Measurements from ENCODE around the gene MTMR11. TPM values are rescaled to one million over a fixed set of nuclear protein-coding genes. Genes with fewer than 3 reads are reported as not detected.

Gene MTMR11
- total and polyA plus RNA-seq, 2 of the 13 experiments (the other 11 are each of a cell fraction or from before 2014, with no cell fraction given), result 0.49 to 2.8 TPM

GRCh38 chr1:149915429-149916192 is 21.1 kb downstream of the MTMR11 start:
- WGBS (ENCODE audit: low lambda C conversion rate), result 80% methylated on average over 11 of the region's 11 CpGs
- intact Hi-C loops (cut with micrococcal nuclease; ENCODE audit: unreplicated experiment) (no loop called here), in situ Hi-C loops (cut with HindIII; ENCODE audit: extremely low pct_ligation_motif_present, low pct_unique_long_range_greater_than_20kb) (no loop called here)
- H3K27me3 ChIP-seq (ENCODE audit: control insufficient read depth in 1 of 2, insufficient read depth in 2 of 2, low read length in 2 of 2), result 0 out of 5 replicates have a peak, but pooled peaks cover 0 to 3% of the 10 kb centered on the region in 2 experiments
- CTCF ChIA-PET (ENCODE audit: low intra/inter-chr PET ratio, low total read pairs), result no interaction called here
- POLR2A ChIA-PET, result interaction anchor here (1.5 kb wide), 1 partner anchor 29 kb away, joined by 7 read pairs; a partner anchor contains a TSS
- no TSS peak for BruUV-seq (replicated peaks)
- DNase-seq (ENCODE audit: low spot score), result no peak
- no peak overlapping the region for H3K4me2 ChIP-seq (ENCODE audit: low read depth, low read length)
- no peak for FAIRE-seq
- ATAC-seq, result no peak
- no peak overlapping the region for H3K27ac ChIP-seq (ENCODE audit: extremely low read length, insufficient read depth, low read length)
- H3K4me3 ChIP-seq (replicated peaks in 1 of 3; ENCODE audit: insufficient read depth in 1 of 3, low read depth in 2 of 3, low read length in 3 of 3), result no peak overlapping the region
- no peaks in the 10 kb centered on the region for H3K79me2 ChIP-seq (ENCODE audit: insufficient read depth, low read length)
- H3K4me1 ChIP-seq (ENCODE audit: insufficient read depth, low read length), result peaks cover 28% of the 10 kb centered on the region
- H3K9ac ChIP-seq (ENCODE audit: insufficient read depth, low read depth, low read length), result no peak overlapping the region
- TF ChIP-seq ZBTB7B (CRISPR knock-in tag; IDR thresholded peaks at IDR 0.05), result no peak
- H3K9me3 ChIP-seq (ENCODE audit: low read length), result no peaks in the 10 kb centered on the region
- H3K36me3 ChIP-seq (replicated peaks in 1 of 2; ENCODE audit: control insufficient read depth in 1 of 2, insufficient read depth in 2 of 2, low read length in 2 of 2), result no peaks in the 10 kb centered on the region
- H2AFZ ChIP-seq (ENCODE audit: low read length), result no peak overlapping the region
- H4K20me1 ChIP-seq (ENCODE audit: insufficient read depth, low read length), result no peaks in the 10 kb centered on the region

- Histone ChIP-seq H3K4me2 (ENCODE audit: low read depth, low read length) (no peak overlapping the region), H3K79me2 (ENCODE audit: insufficient read depth, low read length) (no peaks in the 10 kb centered on the region), H4K20me1 (ENCODE audit: insufficient read depth, low read length) (no peaks in the 10 kb centered on the region), H3K36me3 (replicated peaks in 1 of 2; ENCODE audit: control insufficient read depth in 1 of 2, insufficient read depth in 2 of 2, low read length in 2 of 2) (no peaks in the 10 kb centered on the region), H3K27ac (ENCODE audit: extremely low read length, insufficient read depth, low read length) (no peak overlapping the region), H3K9me3 (ENCODE audit: low read length) (no peaks in the 10 kb centered on the region), H3K4me3 (replicated peaks in 1 of 3; ENCODE audit: insufficient read depth in 1 of 3, low read depth in 2 of 3, low read length in 3 of 3) (no peak overlapping the region), H3K4me1 (ENCODE audit: insufficient read depth, low read length) (peaks cover 28% of the 10 kb centered on the region), H3K27me3 (ENCODE audit: control insufficient read depth in 1 of 2, insufficient read depth in 2 of 2, low read length in 2 of 2) (0 out of 5 replicates have a peak, but pooled peaks cover 0 to 3% of the 10 kb centered on the region in 2 experiments), H3K9ac (ENCODE audit: insufficient read depth, low read depth, low read length) (no peak overlapping the region), H2AFZ (ENCODE audit: low read length) (no peak overlapping the region)
- ATAC-seq (no peak), DNase-seq (ENCODE audit: low spot score) (no peak), FAIRE-seq (no peak)
- BruUV-seq (replicated peaks), result no TSS peak
- 60% methylated on average over 1 of the region's 1 CpG for WGBS (ENCODE audit: low lambda C conversion rate)
- POLR2A ChIA-PET, result no interaction called here
- intact Hi-C loops (cut with micrococcal nuclease; ENCODE audit: unreplicated experiment) (no loop called here), in situ Hi-C loops (cut with HindIII; ENCODE audit: extremely low pct_ligation_motif_present, low pct_unique_long_range_greater_than_20kb) (no loop called here)
- CTCF ChIA-PET (ENCODE audit: low intra/inter-chr PET ratio, low total read pairs), result no interaction called here
- no peak for TF ChIP-seq ZBTB10 (CRISPR knock-in tag; IDR thresholded peaks at IDR 0.05; ENCODE audit: borderline replicate concordance)
- TF ChIP-seq ZBTB2 (CRISPR knock-in tag; IDR thresholded peaks at IDR 0.05; ENCODE audit: low read depth), result no peak
- no peak for TF ChIP-seq MYNN (CRISPR knock-in tag; IDR thresholded peaks at IDR 0.05; ENCODE audit: low read depth)
- TF ChIP-seq HIC2 (CRISPR knock-in tag; IDR thresholded peaks at IDR 0.05; ENCODE audit: low read depth), result no peak
- no peak for TF ChIP-seq ZNF644 (CRISPR knock-in tag; IDR thresholded peaks at IDR 0.05; ENCODE audit: low read depth)
- TF ChIP-seq BRCA1 (CRISPR knock-in tag; IDR thresholded peaks at IDR 0.05), result no peak
- TF ChIP-seq HOXA9 (CRISPR knock-in tag; IDR thresholded peaks at IDR 0.05; ENCODE audit: borderline replicate concordance), result no peak
- TF ChIP-seq ZNF563 (CRISPR knock-in tag; IDR thresholded peaks at IDR 0.05), result no peak
Observed at GRCh38 chr1:149914545-149914944, 22.1 kb downstream of the MTMR11 start.
